WTC11 (cell line): ENCODE data around the gene HYAL2. TPM values are rescaled to one million over a fixed set of nuclear protein-coding genes. Genes with fewer than 3 reads are reported as not detected.
A peak's percentile ranks its signal among the peaks of the same experiment; 100 is the strongest.

Experiments
- ARID4B ChIP-seq: sonication (generic); formaldehyde crosslinking; IDR thresholded peaks from 2 replicates; pipeline ENCODE4 v1.8.0; 2023; ENCODE audit warnings: missing genetic modification reagents, mild to moderate bottlenecking, borderline replicate concordance
- ATF2 ChIP-seq: sonication (generic); formaldehyde crosslinking; IDR thresholded peaks from 2 replicates; pipeline ENCODE4 v1.8.1; 2022; ENCODE audit warnings: low read depth, missing genetic modification reagents, borderline replicate concordance
- ATF6 ChIP-seq: sonication (generic); formaldehyde crosslinking; IDR thresholded peaks from 2 replicates; pipeline ENCODE4 v1.8.1; 2023; ENCODE audit warnings: mild to moderate bottlenecking, missing genetic modification reagents
- E2F4 ChIP-seq: sonication (generic); formaldehyde crosslinking; IDR thresholded peaks from 2 replicates; pipeline ENCODE4 v1.8.1; 2022; ENCODE audit warnings: low read depth, mild to moderate bottlenecking, moderate library complexity, missing genetic modification reagents, borderline replicate concordance
- EMX1 ChIP-seq: fragments of 250-450 bp; sonication (Bioruptor Pico); IDR thresholded peaks from 2 replicates; pipeline ENCODE4 v1.8.0; 2021; ENCODE audit warnings: mild to moderate bottlenecking
- ERG ChIP-seq: fragments of 250-450 bp; sonication (Bioruptor Pico); IDR thresholded peaks from 2 replicates; pipeline ENCODE4 v1.8.0; 2021; ENCODE audit warnings: mild to moderate bottlenecking
- IRF2 ChIP-seq: sonication (generic); formaldehyde crosslinking; IDR thresholded peaks from 2 replicates; pipeline ENCODE4 v1.8.0; 2022; ENCODE audit warnings: low read depth, missing genetic modification reagents, borderline replicate concordance
- MYBL2 ChIP-seq: sonication (generic); formaldehyde crosslinking; IDR thresholded peaks from 2 replicates; pipeline ENCODE4 v1.8.1; 2023; ENCODE audit warnings: mild to moderate bottlenecking, moderate library complexity, missing genetic modification reagents
- PREB ChIP-seq: sonication (generic); formaldehyde crosslinking; IDR thresholded peaks from 2 replicates; pipeline ENCODE4 v1.8.1; 2022; ENCODE audit warnings: mild to moderate bottlenecking, missing genetic modification reagents, moderate library complexity, borderline replicate concordance
- SMAD4 ChIP-seq: sonication (generic); formaldehyde crosslinking; IDR thresholded peaks from 2 replicates; pipeline ENCODE4 v1.8.0; 2022; ENCODE audit warnings: mild to moderate bottlenecking, missing genetic modification reagents
- SP1 ChIP-seq: sonication (generic); formaldehyde crosslinking; conservative IDR thresholded peaks from 2 replicates; pipeline ENCODE4 v1.8.1; 2022; ENCODE audit warnings: missing genetic modification reagents
- STAT6 ChIP-seq: sonication (generic); formaldehyde crosslinking; conservative IDR thresholded peaks from 2 replicates; pipeline ENCODE4 v1.8.1; 2023; ENCODE audit warnings: mild to moderate bottlenecking, low read depth, missing genetic modification reagents, moderate library complexity
- TEAD4 ChIP-seq: sonication (generic); formaldehyde crosslinking; IDR thresholded peaks from 2 replicates; pipeline ENCODE4 v1.8.0; 2022; ENCODE audit warnings: mild to moderate bottlenecking, missing genetic modification reagents
- TP53 ChIP-seq: sonication (generic); formaldehyde crosslinking; IDR thresholded peaks from 2 replicates; pipeline ENCODE4 v1.8.1; 2023; ENCODE audit warnings: mild to moderate bottlenecking, missing genetic modification reagents
- ZNF317 ChIP-seq: sonication (generic); formaldehyde crosslinking; IDR thresholded peaks from 2 replicates; pipeline ENCODE4 v1.8.1; 2023; ENCODE audit warnings: low read depth, mild to moderate bottlenecking, moderate library complexity, missing genetic modification reagents, borderline replicate concordance
- ZNF532 ChIP-seq: fragments of 250-450 bp; sonication (Bioruptor Pico); IDR thresholded peaks from 2 replicates; pipeline ENCODE4 v1.9.0; 2021; ENCODE audit warnings: mild to moderate bottlenecking, borderline replicate concordance
- ZNF671 ChIP-seq: fragments of 250-450 bp; sonication (Bioruptor Pico); IDR thresholded peaks from 2 replicates; pipeline ENCODE4 v1.8.0; 2021; ENCODE audit warnings: mild to moderate bottlenecking
- total RNA-seq: library from RNA; stranded (reverse); gene quantifications from 3 replicates; pipeline ENCODE4 v1.2.3, GENCODE V29; 2021

Gene HYAL2
- total RNA-seq, 1 experiment from 2014 or later = 58.0 TPM

GRCh38 chr3:50340448-50341329, 18.1 kb upstream of the HYAL2 start, which contains the start of gene RASSF1 (continued):
- TF ChIP-seq ZNF532 (CRISPR knock-in tag) (no peak), SP1 (CRISPR knock-in tag) (peak; percentile 60), ZNF671 (CRISPR knock-in tag) (no peak), TP53 (CRISPR knock-in tag) (peak; percentile 61), MYBL2 (peak; percentile 85), EMX1 (CRISPR knock-in tag) (no peak), ZNF317 (CRISPR knock-in tag) (no peak), ERG (no peak), PREB (CRISPR knock-in tag) (no peak), E2F4 (CRISPR knock-in tag) (no peak), STAT6 (CRISPR knock-in tag) (no peak), ATF6 (no peak), TEAD4 (CRISPR knock-in tag) (no peak), IRF2 (CRISPR knock-in tag) (no peak), SMAD4 (CRISPR knock-in tag) (no peak), ARID4B (no peak), ATF2 (CRISPR knock-in tag) (no peak)
